IMR-90 (cell line): Measurements from ENCODE around the gene PPIAL4G.
"Not testable (repeated sequence)": the region's sequence is repeated elsewhere in the genome, so short reads cannot be mapped to it uniquely, and the experiment has no call there.

ENCODE experiments used
- CEBPB ChIP-seq: IDR thresholded peaks from 2 replicates; pipeline ENCODE4 v1.6.1; 2012; ENCODE audit warnings: low read depth, low read length, improper control_type of control experiment
- CHD1 ChIP-seq: IDR thresholded peaks from 2 replicates; pipeline ENCODE4 v1.6.1; 2012; ENCODE audit warnings: low read depth, low read length, improper control_type of control experiment
- ELK1 ChIP-seq: fragments of 150-350 bp; IDR thresholded peaks from 2 replicates; pipeline ENCODE4 v1.6.1; 2016; ENCODE audit warnings: low read depth, mild to moderate bottlenecking, low read length, moderate library complexity, borderline replicate concordance
- MAFK ChIP-seq: IDR thresholded peaks from 2 replicates; pipeline ENCODE4 v1.6.1; 2012; ENCODE audit warnings: low read depth, low read length, improper control_type of control experiment
- MXI1 ChIP-seq: IDR thresholded peaks from 2 replicates; pipeline ENCODE4 v1.6.1; 2012; ENCODE audit warnings: low read depth, mild to moderate bottlenecking, low read length, moderate library complexity, borderline replicate concordance
- NFE2L2 ChIP-seq: fragments of 150-350 bp; IDR thresholded peaks from 2 replicates; pipeline ENCODE4 v1.6.1; 2016; ENCODE audit warnings: low read depth, mild to moderate bottlenecking, low read length
- POLR2A ChIP-seq: IDR thresholded peaks from 2 replicates; pipeline ENCODE4 v1.6.1; 2012; ENCODE audit warnings: mild to moderate bottlenecking, low read depth, low read length
- RAD21 ChIP-seq: IDR thresholded peaks from 2 replicates; pipeline ENCODE4 v1.6.1; 2012; ENCODE audit warnings: low read length, improper control_type of control experiment
- SMC3 ChIP-seq: fragments of 150-350 bp; IDR thresholded peaks from 2 replicates; pipeline ENCODE4 v1.6.1; 2016; ENCODE audit warnings: low read depth, mild to moderate bottlenecking, antibody characterized with exemption, low read length, moderate library complexity
- TF ChIP-seq, protein P1 (sequence below): conservative IDR thresholded peaks from 2 replicates; pipeline ENCODE4 v1.5.1; 2012; ENCODE audit warnings: mild to moderate bottlenecking, low read depth, low read length, improper control_type of control experiment
- TF ChIP-seq, protein P2 (sequence below): fragments of 150-350 bp; IDR thresholded peaks from 2 replicates; pipeline ENCODE4 v1.6.1; 2017; ENCODE audit warnings: mild to moderate bottlenecking, antibody characterized with exemption, low read length, low read depth

- TF ChIP-seq SMC3, POLR2A, MXI1, MAFK, CEBPB, RAD21, NFE2L2, CHD1, ELK1: not testable (repeated sequence)
- TF ChIP-seq, protein P1, sequence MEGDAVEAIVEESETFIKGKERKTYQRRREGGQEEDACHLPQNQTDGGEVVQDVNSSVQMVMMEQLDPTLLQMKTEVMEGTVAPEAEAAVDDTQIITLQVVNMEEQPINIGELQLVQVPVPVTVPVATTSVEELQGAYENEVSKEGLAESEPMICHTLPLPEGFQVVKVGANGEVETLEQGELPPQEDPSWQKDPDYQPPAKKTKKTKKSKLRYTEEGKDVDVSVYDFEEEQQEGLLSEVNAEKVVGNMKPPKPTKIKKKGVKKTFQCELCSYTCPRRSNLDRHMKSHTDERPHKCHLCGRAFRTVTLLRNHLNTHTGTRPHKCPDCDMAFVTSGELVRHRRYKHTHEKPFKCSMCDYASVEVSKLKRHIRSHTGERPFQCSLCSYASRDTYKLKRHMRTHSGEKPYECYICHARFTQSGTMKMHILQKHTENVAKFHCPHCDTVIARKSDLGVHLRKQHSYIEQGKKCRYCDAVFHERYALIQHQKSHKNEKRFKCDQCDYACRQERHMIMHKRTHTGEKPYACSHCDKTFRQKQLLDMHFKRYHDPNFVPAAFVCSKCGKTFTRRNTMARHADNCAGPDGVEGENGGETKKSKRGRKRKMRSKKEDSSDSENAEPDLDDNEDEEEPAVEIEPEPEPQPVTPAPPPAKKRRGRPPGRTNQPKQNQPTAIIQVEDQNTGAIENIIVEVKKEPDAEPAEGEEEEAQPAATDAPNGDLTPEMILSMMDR = not testable (repeated sequence)
- TF ChIP-seq, protein P2, sequence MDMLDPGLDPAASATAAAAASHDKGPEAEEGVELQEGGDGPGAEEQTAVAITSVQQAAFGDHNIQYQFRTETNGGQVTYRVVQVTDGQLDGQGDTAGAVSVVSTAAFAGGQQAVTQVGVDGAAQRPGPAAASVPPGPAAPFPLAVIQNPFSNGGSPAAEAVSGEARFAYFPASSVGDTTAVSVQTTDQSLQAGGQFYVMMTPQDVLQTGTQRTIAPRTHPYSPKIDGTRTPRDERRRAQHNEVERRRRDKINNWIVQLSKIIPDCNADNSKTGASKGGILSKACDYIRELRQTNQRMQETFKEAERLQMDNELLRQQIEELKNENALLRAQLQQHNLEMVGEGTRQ = not testable (repeated sequence)
These were observed 40.4 kb upstream of the PPIAL4G start for GRCh38 chr1:148523205-148524144.
